Suprapubic skin (tissue), 4 donors: ENCODE results near the gene PARP14.

Source experiments
- CTCF ChIP-seq, 2 donors: fragments of 200-600 bp in 1 of 2; fragments of 450-650 bp in 1 of 2; sonication (generic) in 1 of 2; IDR thresholded peaks; one replicate each; pipeline ENCODE4 v1.5.1; 2016 to 2019; ENCODE audit warnings: antibody characterized with exemption in 2 of 2, mild to moderate bottlenecking in 1 of 2, moderate library complexity in 1 of 2
- POLR2A ChIP-seq, 2 donors: fragments of 450-650 bp; IDR thresholded peaks; one replicate each; pipeline ENCODE4 v1.6.1; 2017; ENCODE audit warnings: antibody characterized with exemption in 2 of 2, mild to moderate bottlenecking in 2 of 2, moderate library complexity in 2 of 2
- POLR2AphosphoS5 ChIP-seq, 3 donors: sonication (generic); formaldehyde crosslinking; IDR thresholded peaks; one replicate each; pipeline ENCODE4 v1.6.1; 2017; ENCODE audit warnings: antibody characterized with exemption in 3 of 3

GRCh38 chr3:122770521-122771202 is 90.0 kb downstream of the PARP14 start:
- TF ChIP-seq CTCF (IDR thresholded peaks at IDR 0.05) (no peak), POLR2AphosphoS5 (IDR thresholded peaks at IDR 0.05) (no peak), POLR2A (IDR thresholded peaks at IDR 0.05) (no peak)
